HG03066 (cell line): ENCODE measurements around the gene SERTM1.

Experiments used
- ATAC-seq: cut with Tn5 transposase; IDR thresholded peaks from one replicate; pipeline ENCODE4 v1.9.1; 2021; ENCODE audit warnings: low read depth; ENCODE audit not compliant: unreplicated experiment

The SERTM1 gene

GRCh38 chr13:36709136-36709890, 35.5 kb downstream of the SERTM1 start:
- ATAC-seq: no peak

- ATAC-seq: no peak
Measured at GRCh38 chr13:36710396-36710795, 36.6 kb downstream of the SERTM1 start.

DNA sequence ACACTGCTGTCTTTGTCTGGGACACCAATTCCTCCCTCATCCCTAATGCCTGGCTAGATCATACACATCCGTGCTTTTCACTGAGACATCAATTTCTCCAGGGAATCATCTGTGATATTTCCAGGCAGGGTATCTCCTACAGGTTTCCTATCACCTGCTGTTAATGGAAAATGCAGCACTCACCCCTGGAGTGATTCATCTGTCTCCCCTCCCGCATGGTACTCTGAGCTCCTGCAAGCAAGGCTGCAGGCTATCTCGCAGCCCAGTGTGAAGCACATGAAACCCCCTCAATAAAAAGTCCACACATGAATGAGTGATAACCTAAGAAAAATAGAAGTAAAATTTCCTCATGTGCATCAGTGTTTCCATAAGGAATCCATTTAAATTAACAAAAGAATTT, 38.5 kb downstream of the SERTM1 start:
- ATAC-seq: no peak

DNA sequence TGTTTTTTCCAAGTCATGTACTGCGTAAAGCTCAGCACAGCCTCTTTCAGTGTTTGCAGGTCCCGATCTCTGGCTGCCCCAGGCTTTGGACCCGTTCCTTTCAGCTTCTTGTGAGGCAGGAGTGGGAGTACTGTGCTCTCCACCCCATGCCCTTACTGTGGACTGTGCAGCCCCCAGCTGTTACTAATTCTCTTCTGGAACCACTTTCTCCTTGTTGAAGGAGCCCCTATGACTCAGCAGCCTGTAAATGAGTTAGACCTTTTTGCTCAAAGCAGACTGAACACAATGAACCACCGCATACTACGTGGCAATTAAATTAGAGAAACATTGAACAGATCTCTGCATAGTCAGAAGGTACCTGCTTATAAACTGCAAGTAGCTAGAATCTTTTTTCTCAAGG, 39.0 kb downstream of the SERTM1 start:
- ATAC-seq: no peak

DNA sequence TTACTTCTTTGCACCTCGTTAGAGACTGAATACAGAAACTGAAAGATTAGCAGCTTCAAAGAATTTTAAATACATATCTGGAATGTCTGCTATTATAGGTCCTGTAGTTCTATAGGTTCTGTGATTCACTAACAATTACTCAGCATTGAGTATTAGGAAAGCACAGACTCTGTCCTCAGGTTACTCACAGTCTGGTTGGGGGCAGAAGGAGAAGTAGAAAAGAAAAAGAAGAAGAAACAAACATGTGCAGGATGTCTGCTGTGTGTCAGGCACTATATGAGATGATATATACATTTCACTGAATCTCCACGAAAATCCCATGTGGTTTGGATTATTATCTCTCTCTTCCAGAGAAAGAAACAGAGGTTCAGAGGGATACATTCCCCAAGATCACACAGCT, 40.1 kb downstream of the SERTM1 start:
- ATAC-seq: no peak

GRCh38 chr13:36715841-36716240, 42.0 kb downstream of the SERTM1 start:
- ATAC-seq: no peak

DNA sequence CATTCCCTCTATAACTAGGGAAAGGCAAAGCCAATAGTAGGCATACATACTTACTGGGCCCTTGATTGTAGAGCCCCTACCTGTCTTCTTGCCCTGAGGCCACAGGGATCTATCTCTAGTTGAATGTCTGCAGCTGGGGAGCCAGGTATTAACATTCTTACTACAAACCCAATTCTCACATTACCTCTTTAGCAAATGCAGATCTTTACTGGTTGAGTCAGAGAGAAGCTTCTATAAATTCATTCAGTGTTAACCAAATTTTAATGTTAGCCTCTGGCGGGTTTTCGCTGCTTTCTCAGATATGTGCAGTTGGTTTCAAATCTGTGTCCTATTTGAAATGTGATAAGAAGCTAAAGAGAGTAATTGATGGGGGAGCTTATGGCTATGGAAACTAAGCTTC, 43.2 kb downstream of the SERTM1 start:
- ATAC-seq: no peak

- no peak for ATAC-seq
Measured at GRCh38 chr13:36717966-36718545, 44.2 kb downstream of the SERTM1 start.

GRCh38 chr13:36718686-36719085, 44.9 kb downstream of the SERTM1 start:
- no peak for ATAC-seq

DNA sequence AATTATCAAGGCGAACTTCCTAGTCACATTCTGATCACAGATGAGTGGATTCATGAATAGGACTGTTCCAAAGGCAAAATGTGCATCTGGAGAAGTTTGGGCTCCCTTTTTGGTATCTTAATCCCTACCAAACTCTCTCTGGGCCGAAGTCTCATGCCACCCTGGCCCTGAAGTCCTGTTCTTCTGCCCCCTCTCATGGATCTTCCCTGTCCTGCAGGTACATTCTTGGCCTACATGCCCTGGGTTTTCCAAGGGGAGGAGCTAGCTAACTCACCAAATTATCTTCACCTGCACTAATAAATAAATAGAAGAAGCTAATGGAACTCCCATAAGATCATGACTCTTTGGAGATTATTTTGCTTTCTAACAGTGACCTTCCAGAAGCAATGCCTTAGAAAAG, 50.3 kb downstream of the SERTM1 start:
- no peak for ATAC-seq

DNA sequence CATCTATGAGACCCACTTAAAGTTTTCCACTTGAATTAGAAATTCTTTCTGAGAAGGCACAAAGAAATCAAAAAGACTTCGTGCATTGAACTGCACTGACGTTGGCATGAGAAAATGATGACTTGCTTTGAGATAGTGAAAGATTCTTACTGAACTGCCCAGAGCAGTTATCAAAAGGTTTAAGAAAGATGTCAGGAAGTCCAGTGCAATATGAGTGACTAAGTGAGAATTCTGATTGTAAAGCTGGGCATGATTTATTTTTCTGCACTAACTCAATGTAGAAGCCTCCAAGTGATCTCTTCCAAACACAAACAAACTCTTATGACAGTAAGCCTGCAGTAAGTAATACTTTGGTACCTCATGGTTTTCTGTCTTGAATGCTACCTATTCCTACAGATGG, 52.1 kb downstream of the SERTM1 start:
- no peak for ATAC-seq

DNA sequence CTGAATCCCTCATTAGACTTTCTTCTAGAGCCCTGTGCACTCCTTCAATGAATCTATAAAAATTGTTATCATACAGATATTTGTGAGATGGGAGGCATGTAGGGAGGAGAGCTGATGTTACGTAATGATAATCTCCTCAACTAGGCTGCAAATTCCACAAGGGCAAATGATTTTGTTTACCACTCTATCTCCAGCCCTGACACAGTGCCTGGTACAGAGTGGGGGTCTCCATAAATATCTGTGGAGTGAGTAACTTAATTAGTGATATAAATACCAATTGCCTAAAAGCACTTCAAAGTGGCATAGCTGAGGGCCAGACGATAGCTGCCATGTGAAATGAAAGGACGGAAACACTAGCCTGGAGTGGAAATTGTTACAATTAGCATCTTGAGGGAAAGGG, 54.2 kb downstream of the SERTM1 start:
- ATAC-seq: no peak

DNA sequence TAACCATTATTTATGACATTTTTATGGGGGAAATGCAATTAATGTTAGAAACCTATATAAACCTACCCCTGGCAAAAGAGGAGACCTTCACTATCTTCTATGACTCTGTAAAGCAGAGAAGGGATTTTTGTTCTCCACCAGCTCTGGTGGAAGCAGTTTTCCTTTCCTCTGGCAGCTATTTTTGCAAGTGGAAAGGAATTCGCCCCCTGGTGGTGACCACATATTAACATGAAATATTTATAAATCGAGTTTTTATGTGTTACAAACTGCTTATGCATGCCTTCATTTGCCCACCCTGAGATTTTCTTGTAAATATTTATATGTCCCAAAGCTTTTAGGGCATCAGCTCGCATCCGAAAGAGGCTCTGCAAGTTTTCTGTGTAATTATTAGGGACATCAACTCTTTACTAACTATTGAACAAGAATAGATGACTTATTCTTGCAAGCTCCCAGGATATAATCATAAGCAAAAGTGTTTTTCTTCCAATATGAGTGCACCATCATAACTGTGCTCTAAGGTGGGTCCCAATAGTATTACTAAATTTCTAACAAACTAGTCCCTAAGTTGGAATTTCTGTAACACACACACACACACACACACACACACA, 62.4 kb downstream of the SERTM1 start:
- ATAC-seq: no peak

DNA sequence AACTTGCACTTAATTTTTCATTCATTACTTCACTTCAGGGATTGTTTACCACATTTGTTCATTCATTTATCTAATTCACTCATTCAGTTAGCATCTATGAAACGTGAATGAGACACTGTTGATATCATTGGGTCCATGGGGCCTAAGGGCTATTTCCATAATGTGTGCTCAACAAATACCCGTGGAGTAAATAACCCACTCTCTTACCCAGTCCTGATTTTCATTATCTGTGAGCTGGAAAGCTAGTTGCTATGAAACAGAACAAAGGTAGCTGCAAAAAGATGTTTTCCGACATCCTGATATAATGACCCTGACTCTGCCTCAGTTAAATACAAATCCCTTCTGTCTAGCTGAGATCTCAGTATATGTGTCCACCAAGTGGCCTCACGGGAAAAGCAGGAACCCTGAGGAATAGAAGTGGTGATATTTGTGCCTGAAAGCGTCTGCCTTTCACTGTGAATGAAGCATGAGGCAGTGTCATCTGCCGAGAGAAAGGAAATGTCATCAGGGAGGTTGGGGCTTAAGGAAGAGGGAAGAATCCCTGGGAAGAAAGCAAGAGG, 63.8 kb downstream of the SERTM1 start:
- ATAC-seq: no peak

DNA sequence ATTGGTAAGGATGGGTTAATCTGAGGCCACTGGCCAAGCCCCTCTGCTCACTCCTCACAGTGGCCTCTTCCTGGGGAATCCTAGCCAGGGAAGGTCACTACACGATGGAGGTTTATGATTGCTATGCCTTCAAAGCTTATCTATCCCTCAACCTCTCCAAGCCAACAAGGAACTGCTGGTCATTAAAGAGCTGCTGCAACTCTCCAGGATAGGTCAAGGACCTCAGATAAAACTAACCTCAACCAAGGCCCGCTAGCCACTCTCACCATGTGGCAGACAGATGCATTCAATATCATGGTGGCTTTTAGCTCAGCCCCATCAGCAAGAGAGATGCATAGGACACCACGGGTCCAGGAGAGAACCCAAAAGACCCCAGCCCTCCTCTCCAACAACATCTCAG, 71.6 kb downstream of the SERTM1 start:
- no peak for ATAC-seq

- ATAC-seq: no peak
Measured at GRCh38 chr13:36746051-36746450, 72.2 kb downstream of the SERTM1 start.
